HepG2 (cell line): Measurements from ENCODE around the gene ZNF605. TPM values are rescaled to one million over a fixed set of nuclear protein-coding genes. Genes with fewer than 3 reads are reported as not detected.

Experiments used
- BCL6 ChIP-seq: IDR thresholded peaks from 2 replicates; pipeline ENCODE4 v1.6.1; 2016; ENCODE audit warnings: missing genetic modification reagents, missing compliant biosample characterization
- GATAD2A ChIP-seq: IDR thresholded peaks from 2 replicates; pipeline ENCODE4 v1.6.1; 2016
- GPN1 ChIP-seq: sonication (generic); formaldehyde crosslinking; IDR thresholded peaks from 2 replicates; pipeline ENCODE4 v1.5.1; 2020; ENCODE audit warnings: missing genetic modification reagents, borderline replicate concordance
- KDM5A ChIP-seq: fragments of 200-600 bp; sonication (generic); IDR thresholded peaks from 2 replicates; pipeline ENCODE4 v1.7.0; 2018; ENCODE audit warnings: antibody characterized with exemption, mild to moderate bottlenecking, low read length, borderline replicate concordance
- RFX1 ChIP-seq: fragments of 450-650 bp; IDR thresholded peaks from 2 replicates; pipeline ENCODE4 v1.6.1; 2017
- RFXANK ChIP-seq: IDR thresholded peaks from 2 replicates; pipeline ENCODE4 v1.6.1; 2016
- SYNCRIP ChIP-seq: fragments of 200-400 bp; formaldehyde crosslinking; IDR thresholded peaks from 2 replicates; pipeline ENCODE4 v1.6.1; 2018; ENCODE audit warnings: mild to moderate bottlenecking, low read depth, low read length; ENCODE audit not compliant: insufficient read depth
- TGIF2 ChIP-seq: IDR thresholded peaks from 2 replicates; pipeline ENCODE4 v1.6.1; 2016; ENCODE audit warnings: control low read depth, missing compliant biosample characterization
- ZBTB8A ChIP-seq: sonication (generic); formaldehyde crosslinking; IDR thresholded peaks from 2 replicates; pipeline ENCODE4 v1.4.0; 2020; ENCODE audit warnings: mild to moderate bottlenecking, low read depth, missing genetic modification reagents, borderline replicate concordance
- ZNF121 ChIP-seq: sonication (generic); formaldehyde crosslinking; IDR thresholded peaks from 2 replicates; pipeline ENCODE4 v1.5.0; 2020; ENCODE audit warnings: mild to moderate bottlenecking, missing genetic modification reagents
- polyA plus RNA-seq, 8 experiments: library from polyadenylated mRNA; depleted of rRNA in 3 of 8; stranded (reverse) in 7 of 8; unstranded in 1 of 8; fragments of >200 nt; fragmentation: Illumina TruSeq in 4 of 8; extraction: Trizol in 4 of 8; gene quantifications; 2 replicates each; pipeline versions ENCODE4 v1.2.1 to v1.2.3, GENCODE V29; 2011 to 2016; ENCODE audit warnings: low read depth in 4 of 8, missing spikeins in 1 of 8, mixed read lengths in 1 of 8; ENCODE audit not compliant: insufficient read depth in 1 of 8
- total RNA-seq, 5 experiments: library from RNA; depleted of rRNA; stranded (reverse); fragments of >200 nt; fragmentation: Illumina TruSeq; extraction: Trizol; gene quantifications; 2 replicates each; pipeline ENCODE4 v1.2.3, GENCODE V29; 2016; ENCODE audit warnings: low read depth in 1 of 5
- TF ChIP-seq, protein P1 (sequence below): sonication (generic); formaldehyde crosslinking; IDR thresholded peaks from 2 replicates; pipeline ENCODE4 v1.4.0; 2020; ENCODE audit warnings: missing genetic modification reagents
- TF ChIP-seq, protein P2 (sequence below): conservative IDR thresholded peaks from 2 replicates; pipeline ENCODE4 v1.6.1; 2018; ENCODE audit warnings: missing genetic modification reagents
- TF ChIP-seq, protein P3 (sequence below): sonication (generic); formaldehyde crosslinking; conservative IDR thresholded peaks from 2 replicates; pipeline ENCODE4 v1.4.0; 2020; ENCODE audit warnings: mild to moderate bottlenecking, missing genetic modification reagents, moderate library complexity
- TF ChIP-seq, protein P4 (sequence below): sonication (generic); formaldehyde crosslinking; IDR thresholded peaks from 2 replicates; pipeline ENCODE4 v1.4.0; 2020; ENCODE audit warnings: missing genetic modification reagents
- TF ChIP-seq, protein P5 (sequence below): sonication (generic); formaldehyde crosslinking; IDR thresholded peaks from 2 replicates; pipeline ENCODE4 v1.4.0; 2020; ENCODE audit warnings: missing genetic modification reagents, borderline replicate concordance

The ZNF605 gene
- total and polyA plus RNA-seq, 2 of the 13 experiments (the other 11 are each of a cell fraction or from before 2014, with no cell fraction given) = 6.7 to 6.8 TPM

DNA sequence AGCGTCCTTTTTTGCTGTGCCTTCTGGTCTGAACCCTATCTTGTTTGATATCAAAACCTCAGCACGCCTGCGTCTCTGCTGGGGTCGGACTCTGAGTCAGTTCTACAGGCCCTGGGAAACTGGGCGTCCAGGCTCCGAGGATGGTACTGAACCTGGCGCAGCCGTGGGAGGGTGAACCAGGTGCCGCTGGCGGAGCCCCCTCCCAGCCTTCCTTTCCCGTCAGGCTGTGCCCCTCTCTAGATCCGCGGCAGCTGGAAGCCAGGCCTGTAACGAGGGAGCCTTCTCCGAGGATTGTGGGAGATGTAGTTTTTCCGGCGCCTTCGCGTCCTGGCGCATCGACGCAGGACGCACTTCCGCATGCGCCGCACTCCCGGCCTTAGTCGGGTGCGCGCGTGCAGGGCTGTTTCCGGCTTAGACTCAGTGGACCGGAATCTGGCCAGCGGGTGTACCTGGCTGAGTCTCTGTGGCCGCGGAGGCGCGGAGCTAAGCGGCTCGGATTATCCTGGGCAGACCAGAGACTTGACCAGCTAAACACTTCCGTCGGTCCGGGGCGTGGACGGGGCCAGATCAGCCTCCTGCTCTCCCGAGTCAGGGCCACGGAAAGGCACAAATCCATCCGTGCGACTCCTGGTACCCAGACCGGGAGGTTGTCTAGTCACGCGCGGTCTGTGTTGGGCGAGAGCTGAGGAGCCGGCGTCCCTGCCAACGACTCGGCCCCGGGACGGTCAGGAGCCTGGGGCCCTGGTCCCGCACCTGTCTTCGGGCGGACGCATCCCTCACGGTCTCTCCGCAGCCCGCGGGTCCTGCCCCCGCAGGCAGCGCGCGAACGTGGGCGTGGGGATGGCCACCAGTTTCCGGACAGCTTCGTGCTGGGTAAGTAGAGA lies 30.1 kb upstream of the ZNF605 start, which contains the start of gene ZNF26 (continued):
- TF ChIP-seq, protein P1, sequence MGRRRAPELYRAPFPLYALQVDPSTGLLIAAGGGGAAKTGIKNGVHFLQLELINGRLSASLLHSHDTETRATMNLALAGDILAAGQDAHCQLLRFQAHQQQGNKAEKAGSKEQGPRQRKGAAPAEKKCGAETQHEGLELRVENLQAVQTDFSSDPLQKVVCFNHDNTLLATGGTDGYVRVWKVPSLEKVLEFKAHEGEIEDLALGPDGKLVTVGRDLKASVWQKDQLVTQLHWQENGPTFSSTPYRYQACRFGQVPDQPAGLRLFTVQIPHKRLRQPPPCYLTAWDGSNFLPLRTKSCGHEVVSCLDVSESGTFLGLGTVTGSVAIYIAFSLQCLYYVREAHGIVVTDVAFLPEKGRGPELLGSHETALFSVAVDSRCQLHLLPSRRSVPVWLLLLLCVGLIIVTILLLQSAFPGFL (CRISPR knock-in tag) = no peak
- no peak for TF ChIP-seq ZNF121 (CRISPR knock-in tag)
- TF ChIP-seq RFXANK (CRISPR knock-in tag) = 0 out of 2 replicates have a peak, but pooled peaks have one; percentile 34
- TF ChIP-seq GATAD2A (CRISPR knock-in tag) = peak; percentile 46
- TF ChIP-seq, protein P2, sequence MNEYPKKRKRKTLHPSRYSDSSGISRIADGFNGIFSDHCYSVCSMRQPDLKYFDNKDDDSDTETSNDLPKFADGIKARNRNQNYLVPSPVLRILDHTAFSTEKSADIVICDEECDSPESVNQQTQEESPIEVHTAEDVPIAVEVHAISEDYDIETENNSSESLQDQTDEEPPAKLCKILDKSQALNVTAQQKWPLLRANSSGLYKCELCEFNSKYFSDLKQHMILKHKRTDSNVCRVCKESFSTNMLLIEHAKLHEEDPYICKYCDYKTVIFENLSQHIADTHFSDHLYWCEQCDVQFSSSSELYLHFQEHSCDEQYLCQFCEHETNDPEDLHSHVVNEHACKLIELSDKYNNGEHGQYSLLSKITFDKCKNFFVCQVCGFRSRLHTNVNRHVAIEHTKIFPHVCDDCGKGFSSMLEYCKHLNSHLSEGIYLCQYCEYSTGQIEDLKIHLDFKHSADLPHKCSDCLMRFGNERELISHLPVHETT (CRISPR knock-in tag) = no peak
- TF ChIP-seq, protein P3, sequence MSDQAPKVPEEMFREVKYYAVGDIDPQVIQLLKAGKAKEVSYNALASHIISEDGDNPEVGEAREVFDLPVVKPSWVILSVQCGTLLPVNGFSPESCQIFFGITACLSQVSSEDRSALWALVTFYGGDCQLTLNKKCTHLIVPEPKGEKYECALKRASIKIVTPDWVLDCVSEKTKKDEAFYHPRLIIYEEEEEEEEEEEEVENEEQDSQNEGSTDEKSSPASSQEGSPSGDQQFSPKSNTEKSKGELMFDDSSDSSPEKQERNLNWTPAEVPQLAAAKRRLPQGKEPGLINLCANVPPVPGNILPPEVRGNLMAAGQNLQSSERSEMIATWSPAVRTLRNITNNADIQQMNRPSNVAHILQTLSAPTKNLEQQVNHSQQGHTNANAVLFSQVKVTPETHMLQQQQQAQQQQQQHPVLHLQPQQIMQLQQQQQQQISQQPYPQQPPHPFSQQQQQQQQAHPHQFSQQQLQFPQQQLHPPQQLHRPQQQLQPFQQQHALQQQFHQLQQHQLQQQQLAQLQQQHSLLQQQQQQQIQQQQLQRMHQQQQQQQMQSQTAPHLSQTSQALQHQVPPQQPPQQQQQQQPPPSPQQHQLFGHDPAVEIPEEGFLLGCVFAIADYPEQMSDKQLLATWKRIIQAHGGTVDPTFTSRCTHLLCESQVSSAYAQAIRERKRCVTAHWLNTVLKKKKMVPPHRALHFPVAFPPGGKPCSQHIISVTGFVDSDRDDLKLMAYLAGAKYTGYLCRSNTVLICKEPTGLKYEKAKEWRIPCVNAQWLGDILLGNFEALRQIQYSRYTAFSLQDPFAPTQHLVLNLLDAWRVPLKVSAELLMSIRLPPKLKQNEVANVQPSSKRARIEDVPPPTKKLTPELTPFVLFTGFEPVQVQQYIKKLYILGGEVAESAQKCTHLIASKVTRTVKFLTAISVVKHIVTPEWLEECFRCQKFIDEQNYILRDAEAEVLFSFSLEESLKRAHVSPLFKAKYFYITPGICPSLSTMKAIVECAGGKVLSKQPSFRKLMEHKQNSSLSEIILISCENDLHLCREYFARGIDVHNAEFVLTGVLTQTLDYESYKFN (CRISPR knock-in tag) = peak; percentile 27; the same call in 1 of the 2 replicates
- TF ChIP-seq ZBTB8A (CRISPR knock-in tag) = no peak
- TF ChIP-seq KDM5A = 0 out of 2 replicates have a peak, but pooled peaks have one; percentile 53
- 0 out of 2 replicates have a peak, but pooled peaks have one; percentile 26 for TF ChIP-seq BCL6 (CRISPR knock-in tag)
- TF ChIP-seq, protein P4, sequence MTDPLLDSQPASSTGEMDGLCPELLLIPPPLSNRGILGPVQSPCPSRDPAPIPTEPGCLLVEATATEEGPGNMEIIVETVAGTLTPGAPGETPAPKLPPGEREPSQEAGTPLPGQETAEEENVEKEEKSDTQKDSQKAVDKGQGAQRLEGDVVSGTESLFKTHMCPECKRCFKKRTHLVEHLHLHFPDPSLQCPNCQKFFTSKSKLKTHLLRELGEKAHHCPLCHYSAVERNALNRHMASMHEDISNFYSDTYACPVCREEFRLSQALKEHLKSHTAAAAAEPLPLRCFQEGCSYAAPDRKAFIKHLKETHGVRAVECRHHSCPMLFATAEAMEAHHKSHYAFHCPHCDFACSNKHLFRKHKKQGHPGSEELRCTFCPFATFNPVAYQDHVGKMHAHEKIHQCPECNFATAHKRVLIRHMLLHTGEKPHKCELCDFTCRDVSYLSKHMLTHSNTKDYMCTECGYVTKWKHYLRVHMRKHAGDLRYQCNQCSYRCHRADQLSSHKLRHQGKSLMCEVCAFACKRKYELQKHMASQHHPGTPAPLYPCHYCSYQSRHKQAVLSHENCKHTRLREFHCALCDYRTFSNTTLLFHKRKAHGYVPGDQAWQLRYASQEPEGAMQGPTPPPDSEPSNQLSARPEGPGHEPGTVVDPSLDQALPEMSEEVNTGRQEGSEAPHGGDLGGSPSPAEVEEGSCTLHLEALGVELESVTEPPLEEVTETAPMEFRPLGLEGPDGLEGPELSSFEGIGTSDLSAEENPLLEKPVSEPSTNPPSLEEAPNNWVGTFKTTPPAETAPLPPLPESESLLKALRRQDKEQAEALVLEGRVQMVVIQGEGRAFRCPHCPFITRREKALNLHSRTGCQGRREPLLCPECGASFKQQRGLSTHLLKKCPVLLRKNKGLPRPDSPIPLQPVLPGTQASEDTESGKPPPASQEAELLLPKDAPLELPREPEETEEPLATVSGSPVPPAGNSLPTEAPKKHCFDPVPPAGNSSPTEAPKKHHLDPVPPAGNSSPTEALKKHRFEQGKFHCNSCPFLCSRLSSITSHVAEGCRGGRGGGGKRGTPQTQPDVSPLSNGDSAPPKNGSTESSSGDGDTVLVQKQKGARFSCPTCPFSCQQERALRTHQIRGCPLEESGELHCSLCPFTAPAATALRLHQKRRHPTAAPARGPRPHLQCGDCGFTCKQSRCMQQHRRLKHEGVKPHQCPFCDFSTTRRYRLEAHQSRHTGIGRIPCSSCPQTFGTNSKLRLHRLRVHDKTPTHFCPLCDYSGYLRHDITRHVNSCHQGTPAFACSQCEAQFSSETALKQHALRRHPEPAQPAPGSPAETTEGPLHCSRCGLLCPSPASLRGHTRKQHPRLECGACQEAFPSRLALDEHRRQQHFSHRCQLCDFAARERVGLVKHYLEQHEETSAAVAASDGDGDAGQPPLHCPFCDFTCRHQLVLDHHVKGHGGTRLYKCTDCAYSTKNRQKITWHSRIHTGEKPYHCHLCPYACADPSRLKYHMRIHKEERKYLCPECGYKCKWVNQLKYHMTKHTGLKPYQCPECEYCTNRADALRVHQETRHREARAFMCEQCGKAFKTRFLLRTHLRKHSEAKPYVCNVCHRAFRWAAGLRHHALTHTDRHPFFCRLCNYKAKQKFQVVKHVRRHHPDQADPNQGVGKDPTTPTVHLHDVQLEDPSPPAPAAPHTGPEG = peak; percentile 52; the same call in 1 of the 2 replicates
- TF ChIP-seq SYNCRIP = no peak
- peak; percentile 99 for TF ChIP-seq TGIF2
- TF ChIP-seq RFX1 = no peak
- TF ChIP-seq, protein P5, sequence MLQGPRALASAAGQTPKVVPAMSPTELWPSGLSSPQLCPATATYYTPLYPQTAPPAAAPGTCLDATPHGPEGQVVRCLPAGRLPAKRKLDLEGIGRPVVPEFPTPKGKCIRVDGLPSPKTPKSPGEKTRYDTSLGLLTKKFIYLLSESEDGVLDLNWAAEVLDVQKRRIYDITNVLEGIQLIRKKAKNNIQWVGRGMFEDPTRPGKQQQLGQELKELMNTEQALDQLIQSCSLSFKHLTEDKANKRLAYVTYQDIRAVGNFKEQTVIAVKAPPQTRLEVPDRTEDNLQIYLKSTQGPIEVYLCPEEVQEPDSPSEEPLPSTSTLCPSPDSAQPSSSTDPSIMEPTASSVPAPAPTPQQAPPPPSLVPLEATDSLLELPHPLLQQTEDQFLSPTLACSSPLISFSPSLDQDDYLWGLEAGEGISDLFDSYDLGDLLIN (CRISPR knock-in tag) = no peak
- no peak for TF ChIP-seq GPN1 (CRISPR knock-in tag)
